ENCODE results near the gene CREG2. TPM values are rescaled to one million over a fixed set of nuclear protein-coding genes. Genes with fewer than 3 reads are reported as not detected.

The CREG2 gene
- polyA plus RNA-seq, 3 donors, result 0.37 to 0.96 (median 0.55) TPM

- peak; percentile 90 for DNase-seq
Observed at GRCh38 chr2:101308432-101309210, 78.7 kb downstream of the CREG2 start, which contains the start of gene RNF149. Gene RNF149 (minus strand): TSS chr2:101308701. CDS start chr2:101308588, 113 bp downstream.

DNA sequence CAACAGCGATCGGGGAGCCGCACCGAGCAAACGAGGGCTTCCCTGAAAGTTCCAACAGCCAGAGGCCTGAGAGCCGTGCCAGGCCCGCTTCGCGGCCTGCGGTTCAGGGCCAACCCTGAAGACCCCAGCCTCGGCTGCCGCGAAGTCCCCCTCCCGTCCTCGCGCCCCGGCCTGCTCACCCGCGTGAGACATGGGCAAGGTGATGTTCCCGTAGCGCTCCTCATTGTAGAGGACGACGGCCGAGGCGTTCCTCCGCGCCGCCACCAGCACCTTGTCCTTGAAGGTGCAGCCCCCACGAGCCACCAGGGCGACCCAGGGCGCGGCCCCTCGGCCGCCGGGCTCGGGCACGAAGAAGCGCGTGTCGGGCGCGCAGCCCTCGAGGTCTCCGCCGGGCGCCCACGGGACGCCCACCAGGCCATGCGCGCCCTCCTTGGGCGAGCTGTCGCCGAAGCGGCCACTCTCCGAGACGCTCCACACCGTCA lies 79.3 kb downstream of the CREG2 start:
- DNase-seq, result no peak

DNA sequence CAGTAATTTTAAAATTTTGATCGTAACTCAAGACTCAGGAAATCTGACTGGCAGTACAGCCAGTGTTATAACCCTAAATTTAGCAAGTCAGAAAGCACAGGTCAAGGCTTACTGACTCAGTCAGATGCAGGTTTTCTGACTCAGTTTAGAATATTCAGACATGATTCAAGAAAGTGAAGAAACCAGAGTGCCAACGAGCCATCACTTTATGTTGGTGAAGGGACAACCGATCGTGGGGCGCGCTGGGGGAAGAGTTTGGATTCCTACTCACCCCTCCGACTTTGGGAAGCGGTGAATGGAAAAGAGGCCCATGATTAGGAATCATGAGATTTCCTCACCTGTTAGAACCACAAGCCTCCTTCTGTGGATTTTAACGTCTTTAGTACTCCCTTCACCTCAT lies 79.8 kb downstream of the CREG2 start:
- no peak for DNase-seq

DNA sequence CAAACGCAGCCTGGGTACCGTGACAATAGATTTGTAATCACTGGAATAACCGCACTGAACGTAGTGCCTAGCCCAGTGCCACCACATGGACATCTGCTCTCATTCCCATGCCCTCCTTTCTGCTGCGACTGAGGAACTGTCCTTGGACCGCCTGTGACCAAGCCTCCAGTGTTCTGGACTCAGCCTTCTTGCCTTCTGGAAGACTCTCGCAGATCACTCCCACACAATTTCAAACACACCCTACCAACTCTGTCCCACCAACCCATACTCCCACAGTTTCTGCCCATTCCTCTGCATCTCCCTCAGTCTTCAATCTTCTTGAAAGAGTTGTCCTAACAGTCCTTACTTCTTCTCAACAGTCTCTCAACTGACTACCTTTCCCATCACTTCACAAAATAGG lies 80.9 kb downstream of the CREG2 start:
- DNase-seq, result no peak

- no peak for DNase-seq
Observed at GRCh38 chr2:101305492-101306078, 81.7 kb downstream of the CREG2 start.

GRCh38 chr2:101305035-101305434 lies 82.3 kb downstream of the CREG2 start:
- DNase-seq, result no peak

DNA sequence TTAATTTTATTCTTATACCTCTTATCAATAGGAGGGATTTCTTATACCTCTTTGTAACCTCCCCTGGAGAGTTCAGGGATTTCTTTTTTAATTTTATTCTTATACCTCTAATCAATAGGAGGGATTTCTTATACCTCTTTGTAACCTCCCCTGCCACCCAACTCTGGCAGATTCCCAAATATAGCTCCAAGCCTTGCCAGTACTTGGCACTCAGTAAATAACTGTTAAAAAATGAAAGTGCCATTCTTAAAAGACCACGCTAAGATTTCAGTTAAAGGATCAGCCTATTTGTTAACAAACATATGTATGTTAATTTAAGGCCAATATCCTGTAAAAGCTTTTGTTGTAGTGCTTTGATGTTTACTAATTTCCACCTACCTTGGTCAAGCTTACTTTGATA lies 83.6 kb downstream of the CREG2 start:
- no peak for DNase-seq

DNA sequence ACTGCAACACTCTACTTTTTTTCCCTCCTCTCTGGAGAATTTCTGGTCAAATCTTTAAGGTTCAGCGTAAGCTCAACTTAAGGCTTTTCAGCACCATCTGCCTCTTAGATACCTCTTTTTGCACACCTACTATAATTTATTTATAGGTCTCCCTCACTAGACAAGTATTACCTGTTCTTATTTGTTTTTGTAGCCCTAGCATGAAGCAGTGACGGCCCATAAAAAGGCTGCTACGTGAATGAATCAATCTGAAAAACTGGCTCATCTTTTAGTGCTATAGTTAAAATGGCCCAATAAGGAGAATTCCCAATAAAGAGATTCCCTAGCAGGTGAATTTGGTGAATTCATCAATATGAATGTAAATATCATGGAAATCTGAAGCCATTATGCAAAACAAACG lies 85.3 kb downstream of the CREG2 start:
- DNase-seq, result no peak

GRCh38 chr2:101300836-101301235 lies 86.5 kb downstream of the CREG2 start:
- DNase-seq, result no peak

- DNase-seq, result no peak
Observed at GRCh38 chr2:101300164-101300563, 87.1 kb downstream of the CREG2 start.

DNA sequence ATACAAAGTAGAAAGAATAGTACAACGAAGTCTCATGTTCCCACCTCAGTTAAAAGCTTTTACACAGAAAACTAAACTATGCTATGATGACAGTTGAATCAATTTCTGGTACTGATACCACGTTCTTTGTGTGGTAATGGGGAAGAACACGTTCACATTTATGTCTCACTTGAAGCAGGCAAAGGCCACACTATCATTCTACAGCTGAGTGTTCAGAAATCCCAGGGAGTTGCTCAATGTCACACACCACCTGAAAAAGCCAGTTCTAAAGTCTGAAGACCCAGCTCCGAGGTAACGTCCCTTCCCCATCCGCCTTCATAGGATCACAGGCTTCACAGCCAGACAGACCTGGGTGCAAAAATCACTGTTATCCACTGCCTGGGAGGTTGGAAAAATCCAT lies 87.7 kb downstream of the CREG2 start:
- no peak for DNase-seq

- no peak for DNase-seq
Observed at GRCh38 chr2:101297383-101297782, 89.9 kb downstream of the CREG2 start.

GRCh38 chr2:101296371-101296770 lies 90.9 kb downstream of the CREG2 start:
- no peak for DNase-seq

DNA sequence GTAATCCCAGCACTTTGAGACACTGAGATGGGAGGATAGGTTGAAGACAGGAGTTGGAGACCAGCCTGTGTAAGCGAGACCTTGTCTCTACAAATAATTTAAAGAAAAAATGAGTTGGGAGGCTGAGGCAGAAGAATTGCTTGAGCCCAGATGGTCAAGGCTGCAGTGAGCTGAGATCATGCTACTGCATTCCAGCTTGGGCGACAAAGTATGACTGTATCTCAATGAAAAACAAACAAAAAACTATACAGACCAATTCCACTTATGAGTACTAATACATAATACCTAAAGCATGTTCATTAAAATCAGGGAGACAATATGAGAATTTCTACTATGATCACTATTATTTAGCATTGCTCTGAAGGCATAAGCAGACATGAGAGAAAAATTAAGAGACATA lies 91.4 kb downstream of the CREG2 start:
- no peak for DNase-seq

Other genes with a start within 250 kb of the CREG2 start
- gene TBC1D8, start 236.1 kb downstream of the CREG2 start, polyA plus RNA-seq (ENCODE audit: insufficient read length in 3 of 3), result 10 to 100 TPM; 25.8 to 44.6 (median 41.0) TPM
- 10 to 100 TPM; 49.8 to 61.3 (median 60.1) TPM for gene CNOT11, start 134.6 kb downstream of the CREG2 start, polyA plus RNA-seq (ENCODE audit: insufficient read length in 3 of 3)
- gene RNF149, start 78.8 kb downstream of the CREG2 start, polyA plus RNA-seq (ENCODE audit: insufficient read length in 3 of 3), result 10 to 100 TPM; 35.2 to 64.6 (median 59.6) TPM
- 1 to 10 TPM in 1 of 3 donors, under 1 TPM in 2; 0.75 to 1.2 (median 0.95) TPM for gene RFX8, start 87.6 kb upstream of the CREG2 start, polyA plus RNA-seq (ENCODE audit: insufficient read length in 3 of 3)